HepG2 (cell line): ENCODE results near the gene METTL6. TPM values are rescaled to one million over a fixed set of nuclear protein-coding genes. Genes with fewer than 3 reads are reported as not detected.

Experiments
- ATAC-seq: fragments of 200-7000 bp; cut with Tn5 transposase; 3 replicates; pipeline ENCODE4 v1.9.1; 2020; ENCODE audit warnings: mild to moderate bottlenecking, moderate library complexity
- BruUV-seq: library from RNA; stranded (reverse); fragments of 400-500 nt; replicated peaks from 2 replicates; lab custom pipeline; 2021; lab: Mats Ljungman, UMichigan
- CTCF ChIA-PET: fragments of 300-600 bp; formaldehyde crosslinking; extraction: SDS; loops from one replicate; lab custom pipeline; 2021; ENCODE audit warnings: low total read pairs, inconsistent platforms, low intra/inter-chr PET ratio; lab: Yijun Ruan, JAX
- POLR2A ChIA-PET: fragments of 350-600 bp; sonication (Branson Sonifier 250); formaldehyde crosslinking; loops from one replicate; lab custom pipeline; 2020; ENCODE audit warnings: antibody characterized with exemption, inconsistent platforms; lab: Yijun Ruan, JAX
- DNase-seq: peaks from one replicate; pipeline ENCODE4 v3.0.0-alpha.2; 2015; ENCODE audit warnings: low spot score
- FAIRE-seq: peaks from 3 replicates; lab custom pipeline; 2011; peaks lifted over from hg19 to GRCh38; lab: Jason Lieb, UNC
- H2AFZ ChIP-seq: one replicate; pipeline ENCODE4 v1.6.1; 2011; ENCODE audit warnings: low read length, inconsistent platforms
- H3K27ac ChIP-seq: fragments of 300-600 bp; 3 replicates; pipeline ENCODE4 v1.8.0; 2011; ENCODE audit warnings: mixed run types, mild to moderate bottlenecking, mixed read lengths, low read length, inconsistent platforms; ENCODE audit not compliant: insufficient read depth; ENCODE audit errors: extremely low read length
- H3K27me3 ChIP-seq, 2 experiments: fragments of 200-600 bp in 1 of 2; 2 replicates in 1 of 2; 3 replicates in 1 of 2; pipeline versions ENCODE4 v1.6.0 to v1.8.0; 2011; ENCODE audit warnings: low read length in 2 of 2, mild to moderate bottlenecking in 2 of 2, moderate library complexity in 2 of 2, inconsistent platforms in 1 of 2; ENCODE audit not compliant: insufficient read depth in 2 of 2, control insufficient read depth in 1 of 2
- H3K36me3 ChIP-seq, 2 experiments: fragments of 200-600 bp in 1 of 2; replicated peaks in 1 of 2; 2 replicates in 1 of 2; 3 replicates in 1 of 2; pipeline versions ENCODE4 v1.5.1 to v1.8.0; 2011; ENCODE audit warnings: low read length in 2 of 2, inconsistent platforms in 1 of 2; ENCODE audit not compliant: insufficient read depth in 2 of 2, control insufficient read depth in 1 of 2
- H3K4me1 ChIP-seq: 2 replicates; pipeline ENCODE4 v1.5.1; 2012; ENCODE audit warnings: low read length, inconsistent platforms; ENCODE audit not compliant: insufficient read depth
- H3K4me2 ChIP-seq: 2 replicates; pipeline ENCODE4 v1.6.0; 2011; ENCODE audit warnings: low read depth, low read length, inconsistent platforms
- H3K4me3 ChIP-seq, 3 experiments: fragments of 200-600 bp in 1 of 3; sonication (generic), shearing (Covaris generic) in 1 of 3; replicated peaks in 1 of 3; 2 replicates each; pipeline ENCODE4 v1.5.1; 2011 to 2016; ENCODE audit warnings: low read length in 3 of 3, inconsistent platforms in 2 of 3, low read depth in 2 of 3, mild to moderate bottlenecking in 2 of 3, control low read depth in 1 of 3, mixed read lengths in 1 of 3; ENCODE audit not compliant: insufficient read depth in 1 of 3
- H3K79me2 ChIP-seq: one replicate; pipeline ENCODE4 v1.6.1; 2011; ENCODE audit warnings: low read length, inconsistent platforms; ENCODE audit not compliant: insufficient read depth
- H3K9ac ChIP-seq: 2 replicates; pipeline ENCODE4 v1.6.0; 2011; ENCODE audit warnings: mild to moderate bottlenecking, low read depth, low read length, inconsistent platforms; ENCODE audit not compliant: insufficient read depth
- H3K9me3 ChIP-seq: 2 replicates; pipeline ENCODE4 v1.5.1; 2012; ENCODE audit warnings: mild to moderate bottlenecking, low read length
- H4K20me1 ChIP-seq: 2 replicates; pipeline ENCODE4 v1.6.0; 2011; ENCODE audit warnings: inconsistent platforms, mild to moderate bottlenecking, low read length, moderate library complexity; ENCODE audit not compliant: insufficient read depth
- KDM3A ChIP-seq: IDR thresholded peaks from 2 replicates; pipeline ENCODE4 v1.6.1; 2018; ENCODE audit warnings: low read depth, missing compliant biosample characterization
- ZNF326 ChIP-seq: sonication (generic); formaldehyde crosslinking; IDR thresholded peaks from 2 replicates; pipeline ENCODE4 v1.4.0; 2020; ENCODE audit warnings: missing genetic modification reagents, borderline replicate concordance
- ZNF792 ChIP-seq: IDR thresholded peaks from 2 replicates; pipeline ENCODE4 v1.6.1; 2016
- WGBS: methylation state at CpG from one replicate; pipeline ENCODE4 v1.1.6; 2017; ENCODE audit warnings: low lambda C conversion rate; 5-methylcytosine and 5-hydroxymethylcytosine counted together
- in situ Hi-C: cut with HindIII; loops from 2 replicates; pipeline ENCODE4 v1.10.0; 2017; ENCODE audit warnings: low pct_unique_long_range_greater_than_20kb; ENCODE audit not compliant: extremely low pct_ligation_motif_present
- intact Hi-C: fragments of 100-400 bp; cut with micrococcal nuclease; formaldehyde crosslinking; loops from one replicate; pipeline ENCODE4 v1.10.0; 2022; ENCODE audit not compliant: unreplicated experiment
- polyA plus RNA-seq, 8 experiments: library from polyadenylated mRNA; depleted of rRNA in 3 of 8; stranded (reverse) in 7 of 8; unstranded in 1 of 8; fragments of >200 nt; fragmentation: Illumina TruSeq in 4 of 8; extraction: Trizol in 4 of 8; gene quantifications; 2 replicates each; pipeline versions ENCODE4 v1.2.1 to v1.2.3, GENCODE V29; 2011 to 2016; ENCODE audit warnings: low read depth in 4 of 8, missing spikeins in 1 of 8, mixed read lengths in 1 of 8; ENCODE audit not compliant: insufficient read depth in 1 of 8
- total RNA-seq, 5 experiments: library from RNA; depleted of rRNA; stranded (reverse); fragments of >200 nt; fragmentation: Illumina TruSeq; extraction: Trizol; gene quantifications; 2 replicates each; pipeline ENCODE4 v1.2.3, GENCODE V29; 2016; ENCODE audit warnings: low read depth in 1 of 5
- TF ChIP-seq, protein P1 (sequence below): sonication (generic); formaldehyde crosslinking; IDR thresholded peaks from 2 replicates; pipeline ENCODE4 v1.5.0; 2020; ENCODE audit warnings: mild to moderate bottlenecking, missing genetic modification reagents, moderate library complexity

Gene METTL6
- total and polyA plus RNA-seq, 2 of the 13 experiments (the other 11 are each of a cell fraction or from before 2014, with no cell fraction given) = 17.2 to 29.4 TPM

GRCh38 chr3:15433531-15433930 lies 6.2 kb upstream of the METTL6 start:
- TF ChIP-seq ZNF792 (CRISPR knock-in tag) = no peak
- TF ChIP-seq KDM3A = no peak
- Histone ChIP-seq H3K27ac (no peak overlapping the region), H4K20me1 (peaks cover 4% of the 10 kb centered on the region; the same call in 1 of the 2 replicates), H3K4me1 (peaks cover 23% of the 10 kb centered on the region), H3K79me2 (peaks cover 35% of the 10 kb centered on the region), H2AFZ (no peak overlapping the region), H3K4me2 (no peak overlapping the region), H3K36me3 (peaks cover 20 to 72% of the 10 kb centered on the region in 2 experiments), H3K4me3 (no peak overlapping the region), H3K27me3 (no peaks in the 10 kb centered on the region), H3K9me3 (no peaks in the 10 kb centered on the region), H3K9ac (no peak overlapping the region)
- 95% methylated on average over 1 of the region's 1 CpG for WGBS
- CTCF ChIA-PET = no interaction called here
- BruUV-seq = no TSS peak
- FAIRE-seq (no peak), DNase-seq (no peak), ATAC-seq (no peak)
- POLR2A ChIA-PET = no interaction called here
- intact Hi-C loops = no loop called here
- in situ Hi-C loops = no loop called here

GRCh38 chr3:15431256-15431837 lies 4.0 kb upstream of the METTL6 start:
- DNase-seq (no peak), ATAC-seq (no peak), FAIRE-seq (no peak)
- intact Hi-C loops = no loop called here
- ChIA-PET POLR2A (no interaction called here), CTCF (no interaction called here)
- H3K36me3 ChIP-seq = peaks cover 16 to 53% of the 10 kb centered on the region in 2 experiments
- H2AFZ ChIP-seq = no peak overlapping the region
- peaks cover 0 to 5% of the 10 kb centered on the region in 2 experiments; a peak in 1 of 5 replicates for H3K27me3 ChIP-seq
- in situ Hi-C loops = no loop called here
- H4K20me1 ChIP-seq = peaks cover 4% of the 10 kb centered on the region; the same call in 1 of the 2 replicates
- BruUV-seq = no TSS peak
- H3K4me1 ChIP-seq = peaks cover 27% of the 10 kb centered on the region
- H3K79me2 ChIP-seq = peaks cover 57% of the 10 kb centered on the region
- no peak overlapping the region for H3K4me3 ChIP-seq
- TF ChIP-seq, protein P1, sequence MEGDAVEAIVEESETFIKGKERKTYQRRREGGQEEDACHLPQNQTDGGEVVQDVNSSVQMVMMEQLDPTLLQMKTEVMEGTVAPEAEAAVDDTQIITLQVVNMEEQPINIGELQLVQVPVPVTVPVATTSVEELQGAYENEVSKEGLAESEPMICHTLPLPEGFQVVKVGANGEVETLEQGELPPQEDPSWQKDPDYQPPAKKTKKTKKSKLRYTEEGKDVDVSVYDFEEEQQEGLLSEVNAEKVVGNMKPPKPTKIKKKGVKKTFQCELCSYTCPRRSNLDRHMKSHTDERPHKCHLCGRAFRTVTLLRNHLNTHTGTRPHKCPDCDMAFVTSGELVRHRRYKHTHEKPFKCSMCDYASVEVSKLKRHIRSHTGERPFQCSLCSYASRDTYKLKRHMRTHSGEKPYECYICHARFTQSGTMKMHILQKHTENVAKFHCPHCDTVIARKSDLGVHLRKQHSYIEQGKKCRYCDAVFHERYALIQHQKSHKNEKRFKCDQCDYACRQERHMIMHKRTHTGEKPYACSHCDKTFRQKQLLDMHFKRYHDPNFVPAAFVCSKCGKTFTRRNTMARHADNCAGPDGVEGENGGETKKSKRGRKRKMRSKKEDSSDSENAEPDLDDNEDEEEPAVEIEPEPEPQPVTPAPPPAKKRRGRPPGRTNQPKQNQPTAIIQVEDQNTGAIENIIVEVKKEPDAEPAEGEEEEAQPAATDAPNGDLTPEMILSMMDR (CRISPR knock-in tag) = no peak
- TF ChIP-seq ZNF326 (CRISPR knock-in tag) = no peak
- WGBS = 90% methylated on average over 3 of the region's 3 CpGs
- H3K9me3 ChIP-seq = no peaks in the 10 kb centered on the region
- no peak overlapping the region for H3K27ac ChIP-seq
- H3K9ac ChIP-seq = no peak overlapping the region
- no peak overlapping the region for H3K4me2 ChIP-seq
